ENCODE data around the gene NNT.

DNA sequence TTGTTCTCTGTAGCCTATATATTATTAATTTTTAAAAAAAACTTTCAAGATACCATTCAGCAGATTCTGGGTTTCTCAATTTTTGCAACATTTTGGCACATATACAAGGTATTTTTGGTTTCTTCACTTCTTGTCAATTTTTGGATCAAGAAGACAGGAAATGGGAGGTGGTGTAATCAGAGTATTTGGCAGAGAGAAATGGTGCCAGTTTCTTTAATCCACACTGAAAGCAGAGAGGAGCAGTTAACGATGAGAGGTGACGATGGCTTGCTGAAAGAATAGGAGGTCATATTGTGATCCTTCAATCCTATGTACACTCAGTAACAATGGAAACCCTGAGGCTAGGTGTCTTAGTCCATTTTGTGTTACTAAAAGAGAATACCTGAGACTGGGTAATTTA, 16.4 kb downstream of the NNT start:
- TF ChIP-seq TAF1 (IDR thresholded peaks at IDR 0.05; ENCODE audit: low read depth, low read length) (no peak), POLR2A (IDR thresholded peaks at IDR 0.05; ENCODE audit: low read depth, low read length) (no peak), POLR2AphosphoS5 (IDR thresholded peaks at IDR 0.05; ENCODE audit: low read depth, low read length) (no peak)

Measured in GM12891 (cell line).